HG02571 (cell line): ENCODE measurements around the gene KRTAP10-11.
"Not testable (repeated sequence)": the region's sequence is repeated elsewhere in the genome, so short reads cannot be mapped to it uniquely, and the experiment has no call there.

Experiments used
- ATAC-seq: cut with Tn5 transposase; IDR thresholded peaks from one replicate; pipeline ENCODE4 v1.9.1; 2021; ENCODE audit warnings: mild to moderate bottlenecking, moderate library complexity; ENCODE audit not compliant: unreplicated experiment

KRTAP10-11 gene

DNA sequence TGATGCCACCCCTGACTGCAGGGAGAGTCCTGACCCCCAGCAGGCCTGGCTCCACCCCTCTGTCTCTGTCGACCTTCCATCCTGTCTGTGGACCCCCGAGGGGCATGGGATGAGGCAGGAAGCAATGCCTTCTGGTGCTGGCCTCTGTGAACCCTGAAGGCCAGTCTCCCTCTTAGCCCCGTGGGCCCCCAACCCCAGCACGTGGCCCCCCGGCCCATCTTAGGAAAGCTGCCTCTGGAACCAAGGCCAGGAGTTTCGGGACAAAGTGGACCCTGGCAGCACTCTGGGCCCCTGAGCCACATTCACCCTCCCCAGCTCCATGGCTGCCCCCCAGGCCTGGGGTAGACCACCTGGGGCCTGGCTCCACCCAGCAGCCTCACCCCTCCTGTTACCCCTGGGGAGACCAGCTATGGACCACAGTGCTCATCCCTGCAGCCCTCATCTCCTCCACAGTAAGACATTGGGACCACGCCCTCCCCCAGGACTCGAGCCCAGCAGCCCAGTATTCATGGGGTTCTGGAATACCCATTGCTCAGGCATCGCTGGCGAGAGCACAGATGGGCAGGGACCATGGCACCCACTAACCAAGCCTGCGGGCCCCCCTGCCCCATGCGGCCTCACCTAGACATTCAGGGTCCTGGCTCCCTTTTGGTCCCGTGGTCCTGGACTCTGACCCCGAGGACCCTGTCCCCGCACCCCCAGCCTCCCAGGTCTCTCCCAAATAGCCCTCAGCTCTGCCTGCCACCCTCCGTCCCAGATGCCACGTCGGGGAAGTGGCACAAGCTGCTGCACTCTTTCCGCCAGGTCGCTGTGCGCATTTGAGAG, 7.5 kb upstream of the KRTAP10-11 start:
- not testable (repeated sequence) for ATAC-seq

DNA sequence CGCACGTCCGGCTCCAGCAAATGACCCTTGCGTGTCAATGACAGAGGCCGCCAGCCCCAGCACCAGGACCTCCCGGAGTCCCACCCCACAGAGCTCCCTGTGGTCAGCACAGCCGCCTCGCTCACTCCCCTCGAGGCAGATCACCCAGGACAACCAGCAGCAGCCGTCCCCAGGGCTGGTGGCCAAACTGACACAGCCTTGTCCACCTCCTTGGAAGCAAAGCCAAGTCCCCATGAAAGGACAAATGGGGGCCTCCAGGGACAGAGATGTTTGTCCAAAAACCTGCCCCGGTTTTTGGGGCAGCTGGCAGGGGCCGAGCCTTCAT, 6.9 kb upstream of the KRTAP10-11 start:
- ATAC-seq: no peak

DNA sequence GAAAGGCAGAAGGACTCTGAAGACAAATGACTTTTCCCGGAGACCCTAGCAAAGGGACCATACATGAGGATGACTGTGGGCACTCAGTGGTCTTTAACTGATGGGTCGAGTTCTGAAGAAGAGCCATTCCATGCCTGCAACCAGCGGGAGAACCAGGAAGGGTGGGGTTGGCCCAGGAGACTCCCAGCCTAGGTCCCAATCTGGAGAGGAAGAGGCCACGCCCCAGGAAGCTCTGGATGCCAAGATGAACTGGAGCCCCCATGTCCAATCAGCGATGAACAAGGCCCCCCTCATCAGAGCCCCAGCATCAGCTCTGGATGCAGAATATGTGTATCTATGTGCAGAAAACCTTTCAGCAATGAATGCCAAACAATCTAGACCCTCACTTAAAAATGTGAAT, 5.5 kb upstream of the KRTAP10-11 start:
- ATAC-seq: no peak

DNA sequence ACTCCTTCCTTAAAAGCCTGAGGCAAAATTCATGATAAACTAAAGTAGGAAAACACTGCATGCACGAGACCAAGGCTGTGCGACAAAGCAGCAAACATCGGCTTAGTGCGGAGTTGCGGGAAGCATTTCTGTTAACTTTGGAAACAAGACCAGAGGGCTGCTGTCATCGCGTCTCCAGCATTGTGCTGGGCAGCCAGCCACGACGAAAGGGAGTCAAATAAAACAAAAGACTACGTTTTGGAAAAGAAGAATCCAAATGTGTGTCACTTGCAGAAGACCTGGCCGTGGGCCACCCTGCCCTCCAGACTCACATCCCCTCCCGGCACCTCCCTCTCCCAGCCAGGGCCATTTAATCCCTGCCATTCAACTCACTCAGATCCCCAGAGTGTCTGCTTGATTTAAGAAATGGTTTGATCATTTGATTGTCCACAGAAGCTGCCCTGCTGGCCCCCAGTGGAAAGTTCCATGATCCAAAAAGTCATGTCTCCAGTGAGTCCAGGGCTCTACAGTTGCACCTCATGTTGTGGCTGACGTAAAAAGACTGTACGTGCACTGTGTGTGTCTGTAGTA, 2.4 kb upstream of the KRTAP10-11 start:
- no peak for ATAC-seq

DNA sequence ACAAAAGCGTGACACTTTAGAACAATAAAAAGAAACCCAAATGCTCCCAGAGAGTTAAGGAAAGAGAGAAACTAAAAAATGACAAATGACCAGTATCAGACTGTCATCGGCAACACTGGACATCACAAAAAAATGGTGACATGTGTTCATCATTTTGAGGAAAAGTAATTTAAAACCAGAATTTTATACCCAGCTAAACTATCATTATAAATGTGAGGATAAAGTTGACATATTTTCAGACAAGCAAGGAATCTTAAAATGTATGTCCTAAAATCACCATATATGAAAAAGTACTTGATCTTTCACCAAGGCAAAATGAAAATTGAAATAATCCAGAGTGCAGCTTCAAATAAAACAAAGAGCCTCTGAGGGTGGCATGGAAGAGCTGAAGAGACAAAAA, 1.3 kb upstream of the KRTAP10-11 start:
- no peak for ATAC-seq

DNA sequence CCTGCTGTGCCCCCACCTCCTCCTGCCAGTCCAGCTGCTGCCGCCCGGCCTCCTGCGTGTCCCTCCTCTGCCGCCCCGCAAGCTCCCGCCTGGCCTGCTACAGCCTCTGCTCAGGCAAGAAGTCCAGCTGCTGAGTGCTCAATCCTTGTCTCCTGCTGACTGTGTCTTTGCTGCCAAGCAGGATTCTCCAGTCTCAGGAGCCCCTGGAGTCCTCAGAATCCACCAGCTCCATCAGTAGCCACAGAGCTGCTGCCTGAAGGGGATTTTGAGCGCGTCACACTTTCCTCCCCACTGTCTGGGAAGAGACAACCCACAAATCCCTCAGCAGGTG, 973 bp downstream of the KRTAP10-11 start:
- no peak for ATAC-seq

GRCh38 chr21:44648557-44649311, 2.5 kb downstream of the KRTAP10-11 start:
- no peak for ATAC-seq

DNA sequence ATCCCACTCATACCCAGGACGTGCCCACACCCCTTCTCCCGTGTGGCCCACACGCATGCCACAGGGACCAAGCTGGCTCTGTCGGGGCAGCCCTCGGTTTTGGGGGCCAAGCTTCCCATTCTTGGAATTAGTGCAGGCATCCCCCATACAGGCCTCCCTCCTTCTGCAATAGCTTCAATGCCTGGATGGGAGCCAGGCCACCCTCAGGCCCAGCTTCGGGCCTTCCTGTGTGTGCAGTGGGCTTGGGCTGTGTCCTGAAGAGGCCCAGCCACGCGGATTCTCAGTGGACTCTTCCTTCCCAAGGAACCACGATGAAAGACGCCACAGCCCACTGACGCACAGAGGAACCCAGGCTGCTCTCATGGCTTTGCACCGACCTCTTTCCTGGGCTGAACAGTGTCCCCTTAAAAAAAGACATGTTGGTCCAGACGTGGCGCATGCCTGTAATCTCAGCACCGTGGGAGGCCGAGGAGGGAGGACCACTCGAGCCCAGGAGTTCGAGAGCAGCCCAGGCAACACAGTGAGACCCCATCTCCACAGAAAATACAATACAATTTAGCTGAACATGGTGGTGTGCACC, 3.4 kb downstream of the KRTAP10-11 start:
- ATAC-seq: no peak

- no peak for ATAC-seq
These were observed 4.2 kb downstream of the KRTAP10-11 start for GRCh38 chr21:44650265-44650972.

GRCh38 chr21:44650973-44651675, 4.9 kb downstream of the KRTAP10-11 start:
- ATAC-seq: no peak

DNA sequence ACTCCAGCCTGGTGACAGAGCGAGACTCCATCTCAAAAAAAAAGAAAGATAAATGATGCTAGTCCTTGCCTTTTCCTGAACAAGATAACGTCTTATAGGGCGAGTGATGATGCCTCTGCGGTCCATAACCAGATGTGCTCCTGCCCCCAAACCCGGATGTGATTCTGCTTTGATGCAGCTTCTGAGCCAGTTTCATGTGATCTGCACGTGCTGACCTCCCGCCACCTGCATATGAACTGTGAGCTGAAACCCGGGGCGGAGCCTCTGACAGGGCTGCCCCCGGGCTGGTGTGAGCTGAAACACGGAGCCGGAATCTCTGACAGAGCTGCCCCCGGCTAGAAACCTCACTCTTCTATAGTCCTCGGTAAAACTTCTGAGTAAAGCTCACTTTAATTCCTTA, 6.9 kb downstream of the KRTAP10-11 start:
- ATAC-seq: no peak

DNA sequence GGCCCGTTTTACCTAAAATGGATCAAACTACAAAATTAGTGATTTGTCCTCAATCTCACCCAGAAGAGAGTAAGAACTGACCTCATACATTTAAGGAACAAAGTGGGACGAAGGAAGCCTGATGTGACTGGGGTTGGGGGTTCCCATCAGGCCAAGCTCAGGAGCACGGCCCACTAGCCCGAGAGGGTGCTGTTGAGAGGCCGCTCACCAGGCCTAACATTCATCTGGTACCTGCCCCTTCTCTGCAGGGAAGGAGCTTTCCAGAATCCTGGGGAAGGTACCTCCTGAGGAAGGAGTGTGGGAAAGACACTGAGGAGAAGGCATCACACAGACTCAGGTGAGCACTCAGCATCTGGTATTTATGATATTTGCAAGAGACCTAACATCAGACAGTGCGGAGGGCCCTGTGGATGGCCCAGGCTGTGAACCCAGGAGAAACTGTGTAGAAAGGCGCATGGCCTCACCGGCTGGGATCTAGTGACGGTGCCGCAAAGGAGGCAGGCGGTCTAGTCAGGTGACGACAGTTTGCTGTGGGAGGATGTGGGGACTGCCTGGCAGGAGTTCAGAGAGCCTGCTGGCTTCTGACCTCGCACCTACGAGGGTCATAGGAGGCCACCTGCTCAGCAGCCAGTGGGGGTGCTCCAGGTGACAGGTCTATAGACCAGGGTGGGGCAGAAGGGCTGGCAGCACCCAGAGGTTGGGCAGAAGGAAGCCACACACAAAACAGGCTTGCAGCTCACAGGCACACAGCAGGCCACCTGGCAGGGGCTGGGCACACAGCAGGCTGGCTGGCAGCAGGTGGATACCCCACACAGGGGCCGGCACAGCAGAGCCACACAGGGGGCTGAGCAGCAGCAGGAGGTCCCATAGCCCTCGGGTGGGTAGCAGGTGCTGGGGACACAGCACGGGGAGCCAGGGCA, 7.7 kb downstream of the KRTAP10-11 start:
- no peak for ATAC-seq

DNA sequence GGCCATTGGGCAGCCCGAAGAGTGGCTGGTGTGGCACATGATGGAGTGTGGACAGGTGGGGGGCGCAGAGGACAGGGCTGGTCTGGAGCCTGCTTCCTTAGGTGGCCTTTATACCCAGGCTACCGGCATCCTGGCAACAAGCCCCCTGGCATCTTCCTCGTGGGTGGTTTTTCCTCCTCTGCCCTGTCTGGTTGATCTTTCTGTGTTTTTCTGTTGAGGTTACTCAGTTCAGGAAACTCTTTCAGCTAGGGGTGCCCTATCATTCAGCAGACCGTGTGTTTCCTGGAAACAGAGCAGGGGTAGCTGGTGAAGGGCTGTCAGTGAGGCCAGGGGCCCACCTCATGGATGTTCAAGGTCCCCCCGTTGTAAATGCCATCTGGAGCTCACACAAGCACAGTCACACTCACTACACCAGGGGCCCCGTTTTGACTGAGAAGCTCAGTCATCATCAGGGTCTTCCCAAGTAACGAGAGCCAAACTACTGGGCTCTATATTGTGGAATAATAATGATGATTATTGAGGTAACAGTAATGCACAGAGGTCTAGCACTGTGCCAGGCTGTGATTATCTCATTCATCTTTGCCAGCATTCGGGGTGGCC, 8.5 kb downstream of the KRTAP10-11 start, which contains the start of gene KRTAP12-4:
TSS of gene KRTAP12-4 (minus strand) at position 84 of the 600 bp plus-strand sequence. CDS start at position 39, 45 bp downstream.
- no peak for ATAC-seq

DNA sequence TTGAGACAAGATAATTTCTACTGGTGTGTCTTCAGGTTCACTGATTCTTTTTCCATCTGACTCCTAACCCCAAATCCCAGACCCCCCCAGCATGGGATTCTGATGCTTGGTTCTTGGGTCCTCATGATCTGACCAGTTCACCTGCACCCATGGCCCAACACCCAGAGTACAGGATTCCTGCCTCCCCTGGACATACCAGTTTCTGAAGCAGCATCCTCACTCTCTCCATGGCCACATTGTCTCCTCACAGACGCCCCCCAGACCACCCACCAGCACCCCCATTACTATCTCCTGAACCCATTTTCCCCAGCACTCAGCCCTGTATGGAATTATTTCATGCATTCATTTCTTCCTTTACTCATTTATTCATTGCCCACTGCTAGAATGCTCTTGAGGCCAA, 10.7 kb downstream of the KRTAP10-11 start:
- ATAC-seq: no peak

DNA sequence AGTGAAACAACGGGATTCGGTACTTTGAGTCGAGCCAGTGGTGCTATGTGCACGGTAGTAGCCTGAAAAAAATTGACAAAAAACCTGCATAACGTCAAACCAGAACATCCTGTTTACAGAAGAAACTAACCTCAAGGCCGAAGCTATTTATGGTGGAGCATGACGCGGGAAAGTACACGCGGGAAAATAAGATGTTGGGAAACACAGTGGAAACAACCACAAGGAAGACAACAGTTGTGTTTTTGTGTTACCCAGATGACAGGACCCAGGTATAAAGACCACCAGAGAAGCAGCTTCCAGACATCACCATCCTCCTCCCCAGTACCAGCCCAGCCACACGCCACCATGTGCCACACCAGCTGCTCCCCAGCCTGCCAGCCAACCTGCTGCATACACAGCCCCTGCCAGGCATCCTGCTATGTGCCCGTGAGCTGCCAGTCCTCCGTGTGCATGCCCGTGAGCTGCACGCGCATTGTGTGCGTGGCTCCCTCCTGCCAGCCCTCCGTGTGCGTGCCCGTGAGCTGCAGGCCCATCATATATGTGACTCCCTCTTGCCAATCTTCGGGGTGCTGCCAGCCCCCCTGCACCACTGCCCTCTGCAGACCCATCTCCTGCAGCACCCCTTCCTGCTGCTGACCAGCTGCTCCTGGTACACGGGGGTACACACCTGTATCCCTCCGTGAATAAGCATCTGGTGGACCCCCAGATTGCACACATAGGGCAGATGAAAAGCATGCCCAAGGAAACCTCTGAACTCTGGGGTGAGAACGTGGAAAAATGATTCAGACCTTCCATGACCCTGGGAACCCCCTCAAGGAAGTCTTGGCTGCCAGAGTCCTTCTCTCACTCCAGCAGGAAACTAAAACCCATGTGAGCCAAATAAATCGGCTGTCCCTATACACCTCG, 11.7 kb downstream of the KRTAP10-11 start, which contains the start of gene KRTAP12-3:
TSS of gene KRTAP12-3 (plus strand) at position 298 of the 906 bp plus-strand sequence. CDS start at position 346, 48 bp downstream.
- ATAC-seq: no peak

DNA sequence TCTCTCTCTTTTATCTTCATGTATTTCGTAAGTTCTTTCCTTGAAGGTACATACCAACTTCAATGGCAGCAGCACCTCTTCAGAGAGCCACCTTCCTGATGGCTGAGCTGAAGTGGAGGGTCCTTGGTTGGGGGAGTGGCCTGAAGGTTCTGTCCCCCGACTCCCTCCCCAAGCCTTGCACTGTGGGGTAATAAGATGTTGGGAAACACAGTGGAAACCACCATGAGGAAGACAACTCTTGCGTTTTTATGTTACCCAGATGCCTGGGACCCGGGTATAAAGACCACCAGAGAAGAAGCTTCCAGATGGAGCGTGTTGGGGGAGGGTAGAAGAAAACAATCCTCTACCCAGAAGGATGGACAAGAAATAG, 12.3 kb downstream of the KRTAP10-11 start:
- no peak for ATAC-seq

- ATAC-seq: no peak
These were observed 12.8 kb downstream of the KRTAP10-11 start for GRCh38 chr21:44658913-44659595.
